ENCODE measurements around the gene HDGFL3. TPM values are rescaled to one million over a fixed set of nuclear protein-coding genes. Genes with fewer than 3 reads are reported as not detected.

Gene HDGFL3
- polyA plus RNA-seq, 2 of the 4 experiments (the other 2 are of a cell fraction) = 47.4 to 91.2 TPM

- ATAC-seq = no peak
- H3K9me3 ChIP-seq = no peaks in the 10 kb centered on the region
- DNase-seq (ENCODE audit: low read depth in 1 of 2, low spot score in 1 of 2) = no peak
- 90% methylated on average over 3 of the region's 3 CpGs for WGBS (ENCODE audit: missing lambda C conversion rate)
- CTCF ChIA-PET = interaction anchor here (1.0 kb wide), 1 partner anchor 132 kb away, joined by 4 read pairs; the partner anchor contains the start of gene BTBD1
- POLR2A ChIA-PET = no interaction called here
- no peak overlapping the region for H3K27ac ChIP-seq
- H3K4me3 ChIP-seq = no peak overlapping the region
- H3K4me2 ChIP-seq = no peak overlapping the region
- TF ChIP-seq SMC3 (IDR thresholded peaks at IDR 0.05) = no peak
- TF ChIP-seq POLR2A (IDR thresholded peaks at IDR 0.05; ENCODE audit: low read length) = no peak
- no peak for TF ChIP-seq RARB (CRISPR knock-in tag; IDR thresholded peaks at IDR 0.05)
- peaks cover 23% of the 10 kb centered on the region; the same call in 2 of the 3 replicates for H3K4me1 ChIP-seq
- FAIRE-seq = no peak
Observed at GRCh38 chr15:83198476-83198875, 9.1 kb downstream of the HDGFL3 start.

- ChIA-PET CTCF (interaction anchor here (1.7 kb wide), 1 partner anchor 184 kb away, joined by 4 read pairs; no protein-coding TSS in a partner anchor), POLR2A (interaction anchor here (1.0 kb wide), 1 partner anchor 127 kb away, joined by 4 read pairs; no protein-coding TSS in a partner anchor)
- no peak for FAIRE-seq
- TF ChIP-seq EP300 (IDR thresholded peaks at IDR 0.05) = no peak
- no peak for TF ChIP-seq MAFK (IDR thresholded peaks at IDR 0.05; ENCODE audit: partially characterized antibody)
- TF ChIP-seq HOXA7 (CRISPR knock-in tag; IDR thresholded peaks at IDR 0.05) = no peak
- no peak for TF ChIP-seq HOXB13 (CRISPR knock-in tag; IDR thresholded peaks at IDR 0.05; ENCODE audit: low read depth)
- no peak overlapping the region for H3K4me3 ChIP-seq
- H3K4me2 ChIP-seq = no peak overlapping the region
- no peak overlapping the region for H3K27ac ChIP-seq
- WGBS (ENCODE audit: missing lambda C conversion rate) = 87% methylated on average over 2 of the region's 2 CpGs
- H3K4me1 ChIP-seq = peaks cover 20% of the 10 kb centered on the region
- no peak for DNase-seq (ENCODE audit: low read depth in 1 of 2, low spot score in 1 of 2)
- no peak for ATAC-seq
- no peaks in the 10 kb centered on the region for H3K9me3 ChIP-seq
Observed at GRCh38 chr15:83194528-83194927, 13.1 kb downstream of the HDGFL3 start.

- no peak overlapping the region for H3K4me2 ChIP-seq
- FAIRE-seq (no peak), DNase-seq (ENCODE audit: low read depth in 1 of 2, low spot score in 1 of 2) (no peak), ATAC-seq (peak in 1 of 2 experiments; percentile 47; a peak in 2 of 6 replicates)
- H3K9me3 ChIP-seq = no peaks in the 10 kb centered on the region
- 70% methylated on average over 2 of the region's 2 CpGs for WGBS (ENCODE audit: missing lambda C conversion rate)
- CTCF ChIA-PET = no interaction called here
- TF ChIP-seq NFE2L2 (conservative IDR thresholded peaks at IDR 0.05; ENCODE audit: low read length) (no peak), RNF2 (IDR thresholded peaks at IDR 0.05; ENCODE audit: borderline replicate concordance, low read depth) (no peak), HEYL (CRISPR knock-in tag; IDR thresholded peaks at IDR 0.05) (no peak), ZC3H11A (IDR thresholded peaks at IDR 0.05) (no peak), MAFK (IDR thresholded peaks at IDR 0.05; ENCODE audit: partially characterized antibody) (no peak), HOXB5 (CRISPR knock-in tag; IDR thresholded peaks at IDR 0.05) (no peak), CEBPB (IDR thresholded peaks at IDR 0.05) (no peak), CBX2 (IDR thresholded peaks at IDR 0.05; ENCODE audit: borderline replicate concordance, low read depth) (no peak), KDM1A (IDR thresholded peaks at IDR 0.05; ENCODE audit: low read depth) (no peak), MAX (IDR thresholded peaks at IDR 0.05) (no peak), TP53 (CRISPR knock-in tag; IDR thresholded peaks at IDR 0.05) (no peak), ZFP36 (IDR thresholded peaks at IDR 0.05; ENCODE audit: borderline replicate concordance, partially characterized antibody) (no peak)
- TF ChIP-seq, protein P1, sequence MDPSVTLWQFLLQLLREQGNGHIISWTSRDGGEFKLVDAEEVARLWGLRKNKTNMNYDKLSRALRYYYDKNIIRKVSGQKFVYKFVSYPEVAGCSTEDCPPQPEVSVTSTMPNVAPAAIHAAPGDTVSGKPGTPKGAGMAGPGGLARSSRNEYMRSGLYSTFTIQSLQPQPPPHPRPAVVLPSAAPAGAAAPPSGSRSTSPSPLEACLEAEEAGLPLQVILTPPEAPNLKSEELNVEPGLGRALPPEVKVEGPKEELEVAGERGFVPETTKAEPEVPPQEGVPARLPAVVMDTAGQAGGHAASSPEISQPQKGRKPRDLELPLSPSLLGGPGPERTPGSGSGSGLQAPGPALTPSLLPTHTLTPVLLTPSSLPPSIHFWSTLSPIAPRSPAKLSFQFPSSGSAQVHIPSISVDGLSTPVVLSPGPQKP (IDR thresholded peaks at IDR 0.05; ENCODE audit: low read depth, low read length) = no peak
- H3K4me3 ChIP-seq = no peak overlapping the region
- POLR2A ChIA-PET = interaction anchor here (1.0 kb wide), 1 partner anchor 126 kb away, joined by 4 read pairs; no protein-coding TSS in a partner anchor
- no peak overlapping the region for H3K27ac ChIP-seq
- H3K4me1 ChIP-seq = peaks cover 20% of the 10 kb centered on the region
Observed at GRCh38 chr15:83193721-83194120, 13.9 kb downstream of the HDGFL3 start.

DNA sequence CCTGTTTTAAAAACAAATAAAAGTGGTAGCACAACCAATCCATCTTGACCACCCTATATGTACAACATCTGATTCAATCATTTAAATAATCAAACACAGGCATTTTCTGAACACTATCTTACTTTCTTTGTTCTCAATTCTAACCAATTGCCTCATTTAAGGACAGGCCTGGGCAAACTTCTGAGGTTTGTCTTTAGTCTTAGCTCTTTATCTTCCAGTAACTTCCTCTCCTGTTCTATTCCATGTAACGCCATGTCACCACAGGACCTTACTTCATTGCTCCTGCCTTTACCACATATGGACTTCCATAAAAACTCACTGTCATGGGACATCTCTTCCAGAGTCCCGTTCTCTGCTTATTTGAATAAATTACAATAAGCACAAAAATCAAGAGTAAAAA is 14.9 kb downstream of the HDGFL3 start:
- WGBS (ENCODE audit: missing lambda C conversion rate) = 95% methylated on average over 2 of the region's 2 CpGs
- ATAC-seq (no peak), DNase-seq (ENCODE audit: low read depth in 1 of 2, low spot score in 1 of 2) (no peak), FAIRE-seq (peak; percentile 51)
- Histone ChIP-seq H3K27ac (no peak overlapping the region), H3K4me3 (no peak overlapping the region), H3K9me3 (no peaks in the 10 kb centered on the region), H3K4me1 (peaks cover 20% of the 10 kb centered on the region), H3K4me2 (no peak overlapping the region)
- TF ChIP-seq TFCP2L1 (CRISPR knock-in tag; IDR thresholded peaks at IDR 0.05) = no peak
- TF ChIP-seq ZSCAN20 (CRISPR knock-in tag; IDR thresholded peaks at IDR 0.05) = no peak
- TF ChIP-seq E2F6 (IDR thresholded peaks at IDR 0.05; ENCODE audit: borderline replicate concordance, low read depth) = no peak
- POLR2A ChIA-PET = no interaction called here
- CTCF ChIA-PET = no interaction called here
